Measurements from ENCODE around the gene CHAMP1. TPM values are rescaled to one million over a fixed set of nuclear protein-coding genes. Genes with fewer than 3 reads are reported as not detected.

CHAMP1 gene
- total RNA-seq, 1 donor from 2014 or later, result 25.4 TPM

DNA sequence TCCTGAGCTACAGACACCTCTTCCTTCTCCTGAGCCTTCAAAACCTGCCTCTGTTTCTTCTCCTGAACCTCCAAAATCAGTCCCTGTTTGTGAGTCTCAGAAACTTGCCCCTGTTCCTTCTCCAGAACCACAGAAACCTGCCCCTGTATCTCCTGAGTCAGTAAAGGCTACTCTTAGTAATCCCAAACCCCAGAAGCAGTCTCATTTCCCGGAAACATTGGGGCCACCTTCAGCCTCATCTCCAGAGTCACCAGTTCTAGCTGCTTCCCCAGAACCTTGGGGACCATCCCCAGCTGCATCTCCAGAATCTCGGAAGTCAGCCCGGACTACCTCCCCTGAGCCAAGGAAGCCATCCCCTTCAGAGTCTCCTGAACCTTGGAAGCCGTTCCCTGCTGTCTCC is 10.0 kb downstream of the CHAMP1 start:
- Histone ChIP-seq H3K4me1 (no peaks in the 10 kb centered on the region), H4K20me1 (ENCODE audit: low read depth) (peaks cover 25% of the 10 kb centered on the region), H3K4me3 (no peak overlapping the region), H3K36me3 (peaks cover 40% of the 10 kb centered on the region), H3F3A (ENCODE audit: low read depth) (peaks cover 26% of the 10 kb centered on the region), H3K79me2 (ENCODE audit: low read depth) (peaks cover 81% of the 10 kb centered on the region), H3K9ac (no peak overlapping the region), H3K27me3 (no peaks in the 10 kb centered on the region), H3K9me3 (ENCODE audit: low read depth) (no peaks in the 10 kb centered on the region), H2AFZ (replicated peaks) (no peak overlapping the region), H3K27ac (no peak overlapping the region), H3K4me2 (no peak overlapping the region)
- Mint-ChIP-seq H3K27me3 (ENCODE audit: insufficient read depth, low read depth) (peaks cover 2% of the 10 kb centered on the region), H3K36me3 (peaks cover 55% of the 10 kb centered on the region), H3K4me3 (no peak overlapping the region), H3K9me3 (no peaks in the 10 kb centered on the region), H3K4me1 (no peaks in the 10 kb centered on the region), H3K27ac (no peak overlapping the region)
- TF ChIP-seq, protein P1, sequence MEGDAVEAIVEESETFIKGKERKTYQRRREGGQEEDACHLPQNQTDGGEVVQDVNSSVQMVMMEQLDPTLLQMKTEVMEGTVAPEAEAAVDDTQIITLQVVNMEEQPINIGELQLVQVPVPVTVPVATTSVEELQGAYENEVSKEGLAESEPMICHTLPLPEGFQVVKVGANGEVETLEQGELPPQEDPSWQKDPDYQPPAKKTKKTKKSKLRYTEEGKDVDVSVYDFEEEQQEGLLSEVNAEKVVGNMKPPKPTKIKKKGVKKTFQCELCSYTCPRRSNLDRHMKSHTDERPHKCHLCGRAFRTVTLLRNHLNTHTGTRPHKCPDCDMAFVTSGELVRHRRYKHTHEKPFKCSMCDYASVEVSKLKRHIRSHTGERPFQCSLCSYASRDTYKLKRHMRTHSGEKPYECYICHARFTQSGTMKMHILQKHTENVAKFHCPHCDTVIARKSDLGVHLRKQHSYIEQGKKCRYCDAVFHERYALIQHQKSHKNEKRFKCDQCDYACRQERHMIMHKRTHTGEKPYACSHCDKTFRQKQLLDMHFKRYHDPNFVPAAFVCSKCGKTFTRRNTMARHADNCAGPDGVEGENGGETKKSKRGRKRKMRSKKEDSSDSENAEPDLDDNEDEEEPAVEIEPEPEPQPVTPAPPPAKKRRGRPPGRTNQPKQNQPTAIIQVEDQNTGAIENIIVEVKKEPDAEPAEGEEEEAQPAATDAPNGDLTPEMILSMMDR (IDR thresholded peaks at IDR 0.05), result no peak
- TF ChIP-seq EZH2 (IDR thresholded peaks at IDR 0.05) (no peak), EZH2phosphoT487 (IDR thresholded peaks at IDR 0.05) (no peak)
- DNase-seq (ENCODE audit: low spot score), result no peak

DNA sequence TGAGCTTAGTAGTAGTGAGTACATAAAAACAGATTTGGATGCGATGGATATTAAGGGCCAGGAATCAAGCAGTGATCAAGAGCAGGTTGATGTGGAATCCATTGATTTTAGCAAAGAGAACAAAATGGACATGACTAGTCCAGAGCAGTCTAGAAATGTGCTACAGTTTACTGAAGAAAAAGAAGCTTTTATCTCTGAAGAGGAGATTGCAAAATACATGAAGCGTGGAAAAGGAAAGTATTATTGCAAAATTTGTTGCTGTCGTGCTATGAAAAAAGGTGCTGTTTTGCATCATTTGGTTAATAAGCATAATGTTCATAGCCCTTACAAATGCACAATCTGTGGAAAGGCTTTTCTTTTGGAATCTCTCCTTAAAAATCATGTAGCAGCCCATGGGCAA is 11.4 kb downstream of the CHAMP1 start:
- H3K36me3 Mint-ChIP-seq, result peaks cover 43% of the 10 kb centered on the region
- H3K27ac ChIP-seq, result no peak overlapping the region

DNA sequence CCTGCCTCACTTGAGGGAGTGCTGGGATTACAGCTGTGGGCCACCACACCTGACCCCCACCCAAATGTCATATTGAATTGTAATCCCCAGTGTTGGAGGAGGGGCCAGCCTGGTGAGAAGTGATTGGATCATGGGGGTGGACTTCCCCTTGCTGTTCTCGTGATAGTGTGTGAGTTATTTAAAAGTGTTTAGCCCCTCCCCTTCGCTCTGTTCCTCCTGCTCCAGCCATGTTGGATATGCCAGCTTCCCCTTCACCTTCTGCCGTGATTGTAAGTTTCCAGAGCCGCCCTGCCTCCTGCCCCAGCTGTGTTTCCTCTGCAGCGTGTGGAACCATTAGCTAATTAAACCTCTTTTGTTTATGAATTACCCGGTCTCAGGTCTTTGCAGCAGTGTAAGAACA is 13.7 kb downstream of the CHAMP1 start:
- no peak for DNase-seq (ENCODE audit: low spot score)
- peaks cover 2% of the 10 kb centered on the region for H3K27me3 Mint-ChIP-seq (ENCODE audit: insufficient read depth, low read depth)
- peak overlapping the region; percentile 2 for H3K27ac ChIP-seq

More for the DNA sequence above, 11.4 kb downstream of the CHAMP1 start:
- DNase-seq (ENCODE audit: low spot score), result no peak
- Histone ChIP-seq H3K27me3 (no peaks in the 10 kb centered on the region), H3K4me1 (no peaks in the 10 kb centered on the region), H3K4me2 (no peak overlapping the region), H3K4me3 (no peak overlapping the region), H4K20me1 (ENCODE audit: low read depth) (peaks cover 16% of the 10 kb centered on the region), H3K9ac (no peak overlapping the region), H2AFZ (replicated peaks) (no peak overlapping the region), H3K9me3 (ENCODE audit: low read depth) (no peaks in the 10 kb centered on the region), H3K79me2 (ENCODE audit: low read depth) (peaks cover 68% of the 10 kb centered on the region), H3K36me3 (peaks cover 40% of the 10 kb centered on the region), H3F3A (ENCODE audit: low read depth) (peaks cover 29% of the 10 kb centered on the region)
- Mint-ChIP-seq H3K27me3 (ENCODE audit: insufficient read depth, low read depth) (peaks cover 2% of the 10 kb centered on the region), H3K4me1 (no peaks in the 10 kb centered on the region), H3K27ac (no peak overlapping the region), H3K4me3 (no peak overlapping the region), H3K9me3 (no peaks in the 10 kb centered on the region)
- TF ChIP-seq EZH2phosphoT487 (IDR thresholded peaks at IDR 0.05) (no peak), EZH2 (IDR thresholded peaks at IDR 0.05) (no peak)
- TF ChIP-seq, protein P1 (IDR thresholded peaks at IDR 0.05), result no peak

More for the DNA sequence above, 13.7 kb downstream of the CHAMP1 start:
- H3K4me2 ChIP-seq, result no peak overlapping the region
- no peak overlapping the region for H3K4me3 Mint-ChIP-seq
- TF ChIP-seq EZH2phosphoT487 (IDR thresholded peaks at IDR 0.05), result no peak
- TF ChIP-seq EZH2 (IDR thresholded peaks at IDR 0.05), result no peak
- TF ChIP-seq, protein P1 (IDR thresholded peaks at IDR 0.05), result no peak
- no peaks in the 10 kb centered on the region for H3K9me3 ChIP-seq (ENCODE audit: low read depth)
- peaks cover 9% of the 10 kb centered on the region for H4K20me1 ChIP-seq (ENCODE audit: low read depth)
- H3K9ac ChIP-seq, result no peak overlapping the region
- H3K36me3 Mint-ChIP-seq, result peaks cover 29% of the 10 kb centered on the region
- peak overlapping the region; percentile 55 for H3K27ac Mint-ChIP-seq
- no peaks in the 10 kb centered on the region for H3K4me1 Mint-ChIP-seq
- H3K79me2 ChIP-seq (ENCODE audit: low read depth), result peaks cover 45% of the 10 kb centered on the region
- no peaks in the 10 kb centered on the region for H3K9me3 Mint-ChIP-seq
- no peaks in the 10 kb centered on the region for H3K27me3 ChIP-seq
- peaks cover 23% of the 10 kb centered on the region for H3K36me3 ChIP-seq
- H3F3A ChIP-seq (ENCODE audit: low read depth), result peaks cover 32% of the 10 kb centered on the region
- peaks cover 6% of the 10 kb centered on the region for H3K4me1 ChIP-seq
- no peak overlapping the region for H2AFZ ChIP-seq (replicated peaks)
- no peak overlapping the region for H3K4me3 ChIP-seq
